ENCODE measurements around the gene FTSJ3.

Gene FTSJ3

GRCh38 chr17:63838631-63839171 lies 11.2 kb upstream of the FTSJ3 start:
- Histone ChIP-seq H3K4me3 (peak overlapping the region; percentile 62), H3K9me3 (ENCODE audit: low read depth, low read length) (no peaks in the 10 kb centered on the region), H3K36me3 (ENCODE audit: insufficient read depth, low read length) (peaks cover 20% of the 10 kb centered on the region; the same call in 1 of the 2 replicates), H3K9ac (ENCODE audit: insufficient read length) (no peak overlapping the region), H3K27ac (peak overlapping the region; percentile 84)
- TF ChIP-seq EZH2 (IDR thresholded peaks at IDR 0.05) (no peak), FOXP2 (optimal IDR thresholded peaks at IDR 0.05; ENCODE audit: control extremely low read depth, extremely low read length, insufficient read depth) (no peak), POLR2AphosphoS5 (IDR thresholded peaks at IDR 0.05; ENCODE audit: borderline replicate concordance, low read depth, low read length) (no peak)
- peak; percentile 34 for DNase-seq (ENCODE audit: low read depth, low spot score)

DNA sequence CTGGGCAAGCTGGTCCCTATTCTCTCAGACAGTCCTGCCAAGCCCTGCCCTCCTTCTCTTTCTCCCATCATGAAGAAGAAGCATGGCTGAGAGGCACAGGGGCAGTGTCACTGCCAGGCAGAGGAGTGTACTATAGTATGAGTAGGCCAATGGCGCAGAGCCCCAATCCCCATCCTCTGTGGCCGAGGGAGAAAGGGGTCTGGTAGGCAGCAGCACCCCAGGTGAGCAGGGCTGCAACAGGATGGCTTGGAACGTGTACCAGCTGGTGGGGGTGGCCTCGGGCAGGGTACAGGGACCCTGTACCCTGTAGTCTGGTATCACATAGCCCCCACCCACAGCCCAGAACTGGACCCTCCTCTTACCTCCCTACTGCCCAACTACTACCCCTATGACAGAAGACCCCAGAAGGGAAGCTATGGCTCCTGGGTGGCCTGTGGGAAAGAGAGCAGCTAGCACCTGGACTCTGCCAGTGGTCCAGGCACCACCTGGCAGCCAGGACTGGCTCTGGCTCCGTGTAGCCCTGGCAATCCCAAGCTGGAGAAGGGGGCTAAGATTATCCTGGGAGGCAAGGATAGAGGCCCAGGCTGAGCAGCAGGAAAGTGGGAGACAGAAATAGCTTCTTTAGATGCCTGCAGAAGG lies 10.6 kb upstream of the FTSJ3 start:
- peak overlapping the region; percentile 62 for H3K4me3 ChIP-seq
- H3K9ac ChIP-seq (ENCODE audit: insufficient read length), result no peak overlapping the region

DNA sequence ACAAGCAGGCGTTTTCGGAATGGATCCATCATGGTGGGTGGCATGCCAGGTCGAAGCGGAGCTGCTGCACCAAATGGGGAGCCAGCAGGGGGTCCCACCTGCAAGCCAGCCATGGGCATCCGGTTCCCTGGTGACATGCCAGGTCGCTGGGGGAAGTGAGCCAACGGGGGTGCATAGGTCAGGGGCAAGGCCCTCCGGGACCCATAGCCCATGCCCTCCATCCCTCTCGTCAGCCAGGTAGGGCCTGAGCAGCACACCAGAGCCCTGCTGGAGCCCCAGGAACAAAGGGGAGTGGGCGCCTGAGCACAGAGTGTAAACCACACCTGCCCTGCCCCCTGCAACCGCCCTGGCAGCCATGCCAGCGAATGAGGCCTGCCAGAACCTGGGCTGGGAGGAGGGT lies 10.0 kb upstream of the FTSJ3 start:
- no peak overlapping the region for H3K9ac ChIP-seq (ENCODE audit: insufficient read length)
- peaks cover 32% of the 10 kb centered on the region for H3K36me3 ChIP-seq (ENCODE audit: insufficient read depth, low read length)
- no peak overlapping the region for H3K27ac ChIP-seq

More for the DNA sequence above, 10.6 kb upstream of the FTSJ3 start:
- DNase-seq (ENCODE audit: low read depth, low spot score), result no peak
- peaks cover 26% of the 10 kb centered on the region for H3K36me3 ChIP-seq (ENCODE audit: insufficient read depth, low read length)
- no peaks in the 10 kb centered on the region for H3K9me3 ChIP-seq (ENCODE audit: low read depth, low read length)
- H3K27ac ChIP-seq, result no peak overlapping the region
- TF ChIP-seq POLR2AphosphoS5 (IDR thresholded peaks at IDR 0.05; ENCODE audit: borderline replicate concordance, low read depth, low read length) (no peak), EZH2 (IDR thresholded peaks at IDR 0.05) (no peak), FOXP2 (optimal IDR thresholded peaks at IDR 0.05; ENCODE audit: control extremely low read depth, extremely low read length, insufficient read depth) (no peak)

GRCh38 chr17:63836811-63837210 lies 9.3 kb upstream of the FTSJ3 start:
- no peak overlapping the region for H3K27ac ChIP-seq
- H3K4me3 ChIP-seq, result no peak overlapping the region
- H3K9me3 ChIP-seq (ENCODE audit: low read depth, low read length), result no peaks in the 10 kb centered on the region
- no peak overlapping the region for H3K9ac ChIP-seq (ENCODE audit: insufficient read length)
- no peak for DNase-seq (ENCODE audit: low read depth, low spot score)
- peaks cover 39% of the 10 kb centered on the region for H3K36me3 ChIP-seq (ENCODE audit: insufficient read depth, low read length)
- no peak for TF ChIP-seq EZH2 (IDR thresholded peaks at IDR 0.05)
- TF ChIP-seq POLR2AphosphoS5 (IDR thresholded peaks at IDR 0.05; ENCODE audit: borderline replicate concordance, low read depth, low read length), result no peak
- no peak for TF ChIP-seq FOXP2 (optimal IDR thresholded peaks at IDR 0.05; ENCODE audit: control extremely low read depth, extremely low read length, insufficient read depth)

More for the DNA sequence above, 10.0 kb upstream of the FTSJ3 start:
- DNase-seq (ENCODE audit: low read depth, low spot score), result no peak
- H3K4me3 ChIP-seq, result no peak overlapping the region
- H3K9me3 ChIP-seq (ENCODE audit: low read depth, low read length), result no peaks in the 10 kb centered on the region
- no peak for TF ChIP-seq FOXP2 (optimal IDR thresholded peaks at IDR 0.05; ENCODE audit: control extremely low read depth, extremely low read length, insufficient read depth)
- no peak for TF ChIP-seq POLR2AphosphoS5 (IDR thresholded peaks at IDR 0.05; ENCODE audit: borderline replicate concordance, low read depth, low read length)
- no peak for TF ChIP-seq EZH2 (IDR thresholded peaks at IDR 0.05)

- TF ChIP-seq FOXP2 (optimal IDR thresholded peaks at IDR 0.05; ENCODE audit: control extremely low read depth, extremely low read length, insufficient read depth), result no peak
- TF ChIP-seq POLR2AphosphoS5 (IDR thresholded peaks at IDR 0.05; ENCODE audit: borderline replicate concordance, low read depth, low read length), result no peak
- TF ChIP-seq EZH2 (IDR thresholded peaks at IDR 0.05), result no peak
- Histone ChIP-seq H3K27ac (no peak overlapping the region), H3K36me3 (ENCODE audit: insufficient read depth, low read length) (peaks cover 55% of the 10 kb centered on the region), H3K9me3 (ENCODE audit: low read depth, low read length) (no peaks in the 10 kb centered on the region), H3K4me3 (no peak overlapping the region), H3K9ac (ENCODE audit: insufficient read length) (no peak overlapping the region)
- no peak for DNase-seq (ENCODE audit: low read depth, low spot score)
Measured at GRCh38 chr17:63835167-63835720, 7.8 kb upstream of the FTSJ3 start.

- Histone ChIP-seq H3K36me3 (ENCODE audit: insufficient read depth, low read length) (peaks cover 61% of the 10 kb centered on the region), H3K27ac (no peak overlapping the region; the same call in 1 of the 2 replicates), H3K4me3 (no peak overlapping the region), H3K9me3 (ENCODE audit: low read depth, low read length) (no peaks in the 10 kb centered on the region), H3K9ac (ENCODE audit: insufficient read length) (no peak overlapping the region)
- peak; percentile 22 for DNase-seq (ENCODE audit: low read depth, low spot score)
- TF ChIP-seq EZH2 (IDR thresholded peaks at IDR 0.05), result no peak
- TF ChIP-seq FOXP2 (optimal IDR thresholded peaks at IDR 0.05; ENCODE audit: control extremely low read depth, extremely low read length, insufficient read depth), result no peak
- no peak for TF ChIP-seq POLR2AphosphoS5 (IDR thresholded peaks at IDR 0.05; ENCODE audit: borderline replicate concordance, low read depth, low read length)
Measured at GRCh38 chr17:63834431-63835166, 7.1 kb upstream of the FTSJ3 start.

GRCh38 chr17:63833741-63834373 lies 6.4 kb upstream of the FTSJ3 start:
- H3K27ac ChIP-seq, result no peak overlapping the region; the same call in 1 of the 2 replicates
- peaks cover 69% of the 10 kb centered on the region for H3K36me3 ChIP-seq (ENCODE audit: insufficient read depth, low read length)
- H3K9ac ChIP-seq (ENCODE audit: insufficient read length), result no peak overlapping the region
- DNase-seq (ENCODE audit: low read depth, low spot score), result no peak
- TF ChIP-seq POLR2AphosphoS5 (IDR thresholded peaks at IDR 0.05; ENCODE audit: borderline replicate concordance, low read depth, low read length) (peak; percentile 19; the same call in 1 of the 2 replicates), FOXP2 (optimal IDR thresholded peaks at IDR 0.05; ENCODE audit: control extremely low read depth, extremely low read length, insufficient read depth) (no peak)
- H3K4me3 ChIP-seq, result no peak overlapping the region
- no peaks in the 10 kb centered on the region for H3K9me3 ChIP-seq (ENCODE audit: low read depth, low read length)
